Hippocampal formation (tissue), 2 donors: ENCODE data around the gene DUS2.
"Not testable (repeated sequence)": the region's sequence is repeated elsewhere in the genome, so short reads cannot be mapped to it uniquely, and the experiment has no call there.

Experiments used
- DNase-seq, 2 donors: peaks; one replicate each; lab custom pipeline; 2025; lab: John Stamatoyannopoulos, UW

DUS2 gene

GRCh38 chr16:68022728-68023537, at the start of gene DUS2, which contains the start of gene DDX28:
DUS2 (plus strand) TSS chr16:68023284; CDS start chr16:68038024, 14,740 bp downstream.
DDX28 (minus strand) TSS chr16:68023232; CDS start chr16:68023202, 30 bp downstream.
- peak; percentile 73 to 90 for DNase-seq

DNA sequence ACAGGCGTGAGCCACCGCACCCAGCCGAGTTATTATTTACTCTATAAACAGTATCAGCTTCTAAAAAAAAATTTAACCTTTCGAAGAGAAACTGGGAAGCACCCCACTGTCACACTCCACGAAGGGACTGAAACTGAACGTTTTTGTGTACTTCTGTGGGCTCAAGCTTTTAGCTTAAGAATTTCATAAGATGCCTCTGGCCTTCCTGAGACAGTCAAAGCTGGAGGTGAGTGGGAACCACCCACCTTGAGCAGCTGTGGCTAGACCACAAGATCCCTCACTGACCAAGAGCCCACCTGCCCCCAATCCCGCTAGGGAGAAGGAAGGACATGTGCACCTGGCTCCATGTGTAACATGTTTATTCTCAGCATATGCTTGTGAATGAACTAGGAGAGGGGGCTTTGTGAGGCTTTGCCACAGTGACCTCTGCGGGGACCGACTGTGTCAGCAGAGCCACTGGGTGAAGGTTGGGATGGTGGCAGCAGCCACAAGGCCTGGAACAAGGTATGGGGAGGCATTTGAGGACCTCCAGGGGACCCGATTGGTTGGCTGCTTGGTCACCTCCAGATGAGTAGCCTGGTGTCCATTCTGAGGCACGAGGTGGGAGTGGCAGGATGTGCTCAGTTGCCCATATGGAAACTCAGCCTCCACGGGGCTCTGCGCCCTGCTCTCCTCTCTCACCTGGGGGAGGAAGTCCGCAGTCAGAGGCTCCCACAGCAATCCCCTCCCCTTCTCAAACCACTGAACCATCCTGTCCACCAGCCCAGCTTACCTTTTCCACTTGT, 47.6 kb upstream of the DUS2 start:
- DNase-seq, result no peak

DNA sequence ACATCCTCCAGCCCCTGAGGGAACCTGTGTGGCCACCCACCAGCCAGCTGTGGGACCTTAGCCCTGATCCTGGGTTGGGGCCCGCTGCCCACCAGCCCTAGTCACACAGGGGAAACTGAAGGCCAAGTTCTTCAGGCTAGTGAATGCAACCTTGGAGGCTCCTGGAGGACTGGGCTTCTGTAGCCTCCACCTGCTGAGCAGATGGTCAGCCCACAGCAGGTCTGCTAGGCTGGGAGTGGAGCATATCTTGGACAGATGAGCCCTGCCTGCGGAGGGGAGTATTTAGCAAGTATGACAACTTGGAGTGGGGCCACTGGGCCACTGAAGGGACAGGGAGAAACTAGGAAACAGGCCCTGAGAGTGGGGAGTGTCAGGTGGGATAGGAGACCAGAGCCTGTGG, 46.9 kb upstream of the DUS2 start:
- DNase-seq, result no peak

GRCh38 chr16:67977005-67977404, 46.1 kb upstream of the DUS2 start:
- DNase-seq, result no peak

DNA sequence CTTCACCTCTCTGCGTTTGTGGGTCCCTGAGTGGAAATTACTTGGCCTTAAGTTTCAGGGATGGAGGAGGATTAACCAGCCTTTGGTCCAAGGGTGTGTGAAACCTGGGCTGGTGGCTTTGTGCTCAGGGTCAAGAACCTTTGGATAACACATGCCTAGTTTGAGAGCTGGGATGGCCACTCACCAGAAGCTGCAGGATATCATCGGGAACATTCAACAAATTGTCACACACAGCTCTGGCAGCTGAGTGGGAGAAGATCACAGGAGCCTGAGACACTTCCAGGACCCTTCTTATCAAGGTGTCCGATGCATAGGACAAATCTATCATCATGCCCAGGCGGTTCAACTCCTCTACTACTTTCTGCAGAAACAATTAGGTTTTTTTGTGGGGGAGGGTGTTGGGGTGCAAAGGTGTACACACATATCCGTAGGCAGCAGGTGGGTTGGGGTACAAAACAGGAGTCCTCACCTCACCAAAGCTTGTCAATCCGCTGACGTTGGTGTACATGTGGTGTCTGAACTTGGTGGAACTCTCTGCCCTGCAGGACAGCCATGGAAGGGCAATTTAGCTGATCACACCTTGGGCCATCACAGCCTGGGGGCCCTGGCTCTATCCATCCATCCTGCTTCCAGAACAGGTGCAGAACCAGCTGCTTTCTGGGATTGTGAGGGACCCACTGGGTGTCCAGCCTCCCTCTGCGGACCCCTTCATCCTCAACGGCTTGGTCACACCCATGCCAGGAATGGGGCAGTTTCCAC, 45.4 kb upstream of the DUS2 start:
- no peak for DNase-seq

- DNase-seq, result no peak
These were observed 43.0 kb upstream of the DUS2 start, which contains the start of gene DPEP3 for GRCh38 chr16:67979955-67980678. DPEP3 (minus strand) TSS chr16:67980499; CDS start chr16:67980380, 119 bp downstream.

GRCh38 chr16:67982011-67982696, 40.9 kb upstream of the DUS2 start:
- DNase-seq, result no peak

DNA sequence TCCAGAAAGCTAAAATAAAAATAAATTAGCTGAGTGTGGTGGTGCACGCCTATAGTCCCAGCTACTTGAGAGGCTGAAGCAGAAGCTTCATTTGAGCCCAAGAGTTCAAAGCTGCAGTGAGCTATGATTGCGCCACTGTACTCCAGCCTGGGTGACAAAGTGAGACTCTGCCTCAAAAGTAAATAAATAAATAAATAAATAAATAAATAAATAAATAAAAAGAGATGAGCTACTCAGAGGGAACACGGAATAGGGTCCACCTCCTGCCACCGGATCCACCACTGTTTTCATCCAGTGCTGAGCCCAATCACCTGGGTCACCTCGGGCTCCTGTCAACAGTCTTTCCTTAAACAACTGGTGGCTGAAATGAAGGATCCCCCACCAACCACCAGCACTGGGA, 36.1 kb upstream of the DUS2 start:
- no peak for DNase-seq

- DNase-seq, result no peak
These were observed 35.5 kb upstream of the DUS2 start for GRCh38 chr16:67987460-67988160.

DNA sequence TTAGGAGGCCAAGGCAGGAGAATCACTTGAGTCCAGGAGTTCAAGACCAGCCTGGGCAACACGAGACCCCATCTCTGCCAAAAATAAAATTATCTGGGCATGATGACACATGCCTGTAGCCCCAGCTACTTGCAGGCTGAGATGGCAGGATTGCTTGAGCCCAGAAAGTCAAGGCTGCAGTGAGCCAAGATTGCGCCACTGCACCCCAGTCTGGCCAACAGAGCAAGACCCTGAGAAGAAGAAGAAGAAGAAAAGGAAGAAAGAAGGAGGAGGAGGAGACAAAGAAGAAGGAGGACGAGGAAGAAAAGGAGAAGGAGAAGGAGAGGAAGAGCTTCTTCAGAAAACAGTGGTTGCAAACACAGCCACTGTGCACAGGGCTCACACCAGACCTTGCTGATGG, 34.4 kb upstream of the DUS2 start:
- no peak for DNase-seq

DNA sequence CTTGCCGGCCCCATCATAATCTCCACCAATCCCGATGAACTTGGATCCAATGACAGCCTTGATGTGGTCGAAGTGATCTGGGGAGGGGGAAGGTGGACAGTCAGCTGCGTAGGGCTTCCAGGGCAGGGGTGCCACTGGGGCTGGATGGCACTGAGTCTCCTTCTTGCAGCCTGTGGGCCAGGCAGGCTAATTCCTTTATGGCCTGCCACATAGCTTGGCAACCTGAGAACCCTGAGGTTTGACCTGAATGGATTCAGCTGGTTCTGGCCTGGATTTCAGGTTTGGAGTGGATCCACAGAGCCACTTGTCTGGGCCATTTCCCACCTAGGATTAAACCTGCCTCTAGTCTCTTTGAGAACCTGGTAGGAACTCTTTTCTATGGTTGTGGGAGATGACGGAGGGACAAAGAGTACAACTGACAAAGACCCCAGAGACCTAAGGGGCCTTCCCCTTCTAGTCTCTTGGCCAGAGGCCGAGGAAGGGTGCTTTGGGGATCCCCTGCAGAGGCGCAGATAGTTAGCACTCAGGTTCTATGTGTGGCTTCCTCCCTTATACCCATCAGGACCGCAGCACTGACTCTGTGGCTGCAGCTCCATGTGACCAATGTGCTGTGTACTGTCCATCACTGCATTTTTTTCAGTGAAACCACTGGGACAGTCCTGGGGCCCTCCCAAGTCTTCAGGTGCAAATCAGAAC, 33.6 kb upstream of the DUS2 start:
- DNase-seq, result no peak

- DNase-seq, result no peak
These were observed 33.1 kb upstream of the DUS2 start for GRCh38 chr16:67990018-67990386.

GRCh38 chr16:67992661-67993206, 30.4 kb upstream of the DUS2 start:
- no peak for DNase-seq

DNA sequence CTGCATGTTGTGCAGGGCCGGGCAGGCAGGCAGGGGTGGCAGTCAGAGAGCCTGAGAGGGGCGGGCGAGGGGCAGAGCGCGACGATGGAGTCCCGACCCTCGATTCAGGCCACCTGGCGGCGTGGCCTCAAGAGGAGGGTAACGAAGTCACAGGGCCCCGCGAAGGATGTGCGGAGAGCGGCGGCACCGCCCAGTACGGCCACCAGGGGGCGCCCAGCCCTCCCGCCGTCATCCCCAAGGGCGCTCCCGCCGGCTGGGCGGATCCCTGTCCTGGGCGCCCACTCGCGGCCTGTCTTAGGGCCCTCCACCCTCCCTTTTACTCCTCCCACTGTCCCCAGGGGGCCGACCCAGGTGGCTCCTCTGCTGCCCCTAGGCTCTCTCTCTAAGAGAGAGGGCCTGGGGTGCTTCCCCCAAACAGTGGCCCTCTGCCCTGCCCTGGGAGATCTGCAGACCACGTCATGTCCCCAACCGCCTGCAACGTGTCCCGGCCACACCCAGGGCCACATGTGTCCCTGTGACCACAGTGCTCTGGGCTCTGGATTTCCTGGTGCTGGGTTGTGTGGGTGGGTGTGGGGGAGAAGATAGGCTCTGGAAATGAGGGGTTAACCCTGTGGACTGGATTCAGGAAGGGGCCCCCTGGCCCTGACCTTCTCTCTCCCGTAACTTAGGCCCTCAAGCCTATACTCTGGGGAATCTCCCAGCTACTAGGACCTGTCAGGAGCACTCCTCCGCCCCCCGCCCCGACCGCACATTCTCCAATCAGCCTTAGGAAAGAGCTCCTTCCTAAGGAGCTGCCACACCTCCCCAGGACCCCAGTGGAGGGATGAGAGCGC, 29.7 kb upstream of the DUS2 start:
- peak; percentile 5 to 39 for DNase-seq

- DNase-seq, result peak in 1 of 2 donors; percentile 11
These were observed 29.1 kb upstream of the DUS2 start for GRCh38 chr16:67994040-67994408.

DNA sequence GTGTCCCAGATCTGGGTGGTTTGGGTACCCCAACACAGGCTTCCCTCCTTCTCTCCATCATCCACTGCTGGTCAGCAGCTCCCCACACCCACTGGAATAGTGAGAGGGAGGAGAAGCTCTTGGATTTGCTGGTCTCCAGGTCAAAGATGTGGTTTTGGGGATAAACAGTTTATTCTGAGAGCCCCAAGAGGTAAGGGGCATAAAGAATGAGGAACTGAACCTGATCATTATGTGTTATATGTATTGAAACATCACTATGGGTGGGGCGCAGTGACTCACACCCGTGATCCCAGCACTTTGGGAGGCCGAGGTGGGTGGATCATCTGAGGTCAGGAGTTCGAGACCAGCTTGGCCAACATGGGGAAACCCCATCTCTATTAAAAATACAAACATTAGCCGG, 27.7 kb upstream of the DUS2 start:
- DNase-seq, result no peak

GRCh38 chr16:67996666-67997065, 26.4 kb upstream of the DUS2 start:
- no peak for DNase-seq

DNA sequence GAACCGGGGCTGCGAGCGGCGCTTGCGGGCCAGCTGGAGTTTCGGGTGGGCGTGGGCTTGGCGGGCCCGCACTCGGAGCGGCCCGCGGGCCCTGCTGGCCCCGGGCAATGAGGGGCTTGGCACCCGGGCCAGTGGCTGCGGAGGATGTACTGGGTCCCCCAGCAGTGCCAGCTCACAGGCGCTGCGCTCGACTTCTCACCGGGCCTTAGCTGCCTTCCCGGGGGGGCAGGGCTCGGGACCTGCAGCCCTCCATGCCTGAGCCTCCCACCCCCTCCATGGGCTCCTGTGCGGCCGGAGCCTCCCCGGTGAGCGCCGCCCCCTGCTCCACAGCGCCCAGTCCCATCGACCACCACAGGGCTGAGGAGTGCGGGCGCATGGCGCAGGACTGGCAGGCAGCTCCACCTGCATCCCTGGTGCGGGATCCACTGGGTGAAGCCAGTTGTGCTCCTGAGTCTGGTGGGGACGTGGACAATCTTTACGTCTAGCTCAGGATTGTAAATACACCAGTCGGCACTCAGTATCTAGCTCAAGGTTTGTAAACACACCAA, 24.8 kb upstream of the DUS2 start:
- DNase-seq, result not testable (repeated sequence)
